Activated naive CD8-positive, alpha-beta T cell treated with anti-CD3 and anti-CD28 coated beads for 36 hours (primary cell): ENCODE data around the gene MON2. TPM values are rescaled to one million over a fixed set of nuclear protein-coding genes. Genes with fewer than 3 reads are reported as not detected.
"Not testable (repeated sequence)": the region's sequence is repeated elsewhere in the genome, so short reads cannot be mapped to it uniquely, and the experiment has no call there.

Experiments used
- DNase-seq: peaks from one replicate; pipeline ENCODE4 v3.0.0; 2021
- H3K27ac Mint-ChIP-seq: one replicate; pipeline ENCODE4 v1.8.0; 2022; ENCODE audit warnings: mild to moderate bottlenecking, moderate library complexity, mixed read lengths
- H3K27me3 Mint-ChIP-seq: one replicate; pipeline ENCODE4 v1.8.0; 2022; ENCODE audit warnings: mild to moderate bottlenecking, mixed read lengths
- H3K36me3 Mint-ChIP-seq: one replicate; pipeline ENCODE4 v1.8.0; 2021; ENCODE audit warnings: mild to moderate bottlenecking, mixed read lengths
- H3K4me1 Mint-ChIP-seq: one replicate; pipeline ENCODE4 v1.8.0; 2021; ENCODE audit warnings: mixed read lengths
- H3K4me3 Mint-ChIP-seq: one replicate; pipeline ENCODE4 v1.8.0; 2022; ENCODE audit warnings: mild to moderate bottlenecking, moderate library complexity, mixed read lengths
- H3K9me3 Mint-ChIP-seq: one replicate; pipeline ENCODE4 v1.8.0; 2022; ENCODE audit warnings: mixed read lengths
- total RNA-seq, 2 experiments: library from RNA; stranded (reverse); gene quantifications; one replicate each; pipeline ENCODE4 v1.2.3, GENCODE V29; 2021

Gene MON2
- total RNA-seq, 2 experiments from 2014 or later: 19.1 to 19.8 TPM

GRCh38 chr12:62463252-62463651 lies 3.4 kb upstream of the MON2 start:
- H3K4me3 Mint-ChIP-seq, H3K27me3 Mint-ChIP-seq, DNase-seq, H3K27ac Mint-ChIP-seq, H3K4me1 Mint-ChIP-seq, H3K9me3 Mint-ChIP-seq, H3K36me3 Mint-ChIP-seq: not testable (repeated sequence)

GRCh38 chr12:62466018-62466593 lies 520 bp upstream of the MON2 start:
- Mint-ChIP-seq H3K36me3 (no peaks in the 10 kb centered on the region), H3K4me1 (peaks cover 8% of the 10 kb centered on the region), H3K4me3 (peak overlapping the region; percentile 83), H3K27me3 (no peaks in the 10 kb centered on the region), H3K27ac (peak overlapping the region; percentile 84), H3K9me3 (peaks cover 9% of the 10 kb centered on the region)
- DNase-seq: peak; percentile 32

- peaks cover 10% of the 10 kb centered on the region for H3K4me1 Mint-ChIP-seq
- no peaks in the 10 kb centered on the region for H3K27me3 Mint-ChIP-seq
- H3K27ac Mint-ChIP-seq: no peak overlapping the region
- H3K36me3 Mint-ChIP-seq: peaks cover 1% of the 10 kb centered on the region
- peak overlapping the region; percentile 83 for H3K4me3 Mint-ChIP-seq
- DNase-seq: no peak
- H3K9me3 Mint-ChIP-seq: peaks cover 5% of the 10 kb centered on the region
Observed at GRCh38 chr12:62468397-62468796, 1.8 kb downstream of the MON2 start.

- Mint-ChIP-seq H3K36me3 (peaks cover 4% of the 10 kb centered on the region), H3K27me3 (no peaks in the 10 kb centered on the region), H3K9me3 (peaks cover under 1% of the 10 kb centered on the region), H3K27ac (no peak overlapping the region), H3K4me1 (peaks cover 10% of the 10 kb centered on the region), H3K4me3 (peak overlapping the region; percentile 15)
- DNase-seq: no peak
Observed at GRCh38 chr12:62468935-62469334, 2.3 kb downstream of the MON2 start.

GRCh38 chr12:62469704-62470103 lies 3.1 kb downstream of the MON2 start:
- Mint-ChIP-seq H3K36me3 (peaks cover 4% of the 10 kb centered on the region), H3K4me3 (peak overlapping the region; percentile 14), H3K9me3 (no peaks in the 10 kb centered on the region), H3K27me3 (no peaks in the 10 kb centered on the region), H3K27ac (no peak overlapping the region), H3K4me1 (peaks cover 12% of the 10 kb centered on the region)
- DNase-seq: no peak

- no peak for DNase-seq
- Mint-ChIP-seq H3K27me3 (no peaks in the 10 kb centered on the region), H3K27ac (no peak overlapping the region), H3K4me1 (peaks cover 9% of the 10 kb centered on the region), H3K36me3 (peaks cover 5% of the 10 kb centered on the region), H3K9me3 (no peaks in the 10 kb centered on the region), H3K4me3 (no peak overlapping the region)
Observed at GRCh38 chr12:62471734-62472133, 5.1 kb downstream of the MON2 start.

- peaks cover 10% of the 10 kb centered on the region for H3K4me1 Mint-ChIP-seq
- H3K27me3 Mint-ChIP-seq: no peaks in the 10 kb centered on the region
- H3K4me3 Mint-ChIP-seq: no peak overlapping the region
- no peaks in the 10 kb centered on the region for H3K9me3 Mint-ChIP-seq
- peaks cover 8% of the 10 kb centered on the region for H3K36me3 Mint-ChIP-seq
- no peak overlapping the region for H3K27ac Mint-ChIP-seq
- DNase-seq: no peak
Observed at GRCh38 chr12:62472472-62472871, 5.8 kb downstream of the MON2 start.

GRCh38 chr12:62481843-62482540 lies 15.4 kb downstream of the MON2 start:
- no peak for DNase-seq
- H3K4me3 Mint-ChIP-seq: no peak overlapping the region
- H3K4me1 Mint-ChIP-seq: peaks cover 30% of the 10 kb centered on the region
- H3K9me3 Mint-ChIP-seq: no peaks in the 10 kb centered on the region
- peaks cover 25% of the 10 kb centered on the region for H3K36me3 Mint-ChIP-seq
- H3K27me3 Mint-ChIP-seq: no peaks in the 10 kb centered on the region
- no peak overlapping the region for H3K27ac Mint-ChIP-seq

- no peak overlapping the region for H3K27ac Mint-ChIP-seq
- no peak overlapping the region for H3K4me3 Mint-ChIP-seq
- H3K27me3 Mint-ChIP-seq: no peaks in the 10 kb centered on the region
- DNase-seq: no peak
- H3K4me1 Mint-ChIP-seq: peaks cover 26% of the 10 kb centered on the region
- peaks cover 20% of the 10 kb centered on the region for H3K36me3 Mint-ChIP-seq
- no peaks in the 10 kb centered on the region for H3K9me3 Mint-ChIP-seq
Observed at GRCh38 chr12:62482769-62483168, 16.1 kb downstream of the MON2 start.

GRCh38 chr12:62484233-62484632 lies 17.6 kb downstream of the MON2 start:
- no peaks in the 10 kb centered on the region for H3K9me3 Mint-ChIP-seq
- H3K27me3 Mint-ChIP-seq: no peaks in the 10 kb centered on the region
- no peak overlapping the region for H3K4me3 Mint-ChIP-seq
- no peak overlapping the region for H3K27ac Mint-ChIP-seq
- H3K4me1 Mint-ChIP-seq: peaks cover 19% of the 10 kb centered on the region
- DNase-seq: no peak
- peaks cover 15% of the 10 kb centered on the region for H3K36me3 Mint-ChIP-seq

- H3K36me3 Mint-ChIP-seq: peaks cover 33% of the 10 kb centered on the region
Observed at GRCh38 chr12:62505786-62506185, 39.2 kb downstream of the MON2 start.

GRCh38 chr12:62512901-62513300 lies 46.3 kb downstream of the MON2 start:
- Mint-ChIP-seq H3K27me3 (no peaks in the 10 kb centered on the region), H3K36me3 (peaks cover 73% of the 10 kb centered on the region), H3K4me3 (no peak overlapping the region), H3K4me1 (peaks cover 8% of the 10 kb centered on the region), H3K9me3 (peaks cover 19% of the 10 kb centered on the region), H3K27ac (no peak overlapping the region)
- no peak for DNase-seq

More at GRCh38 chr12:62505786-62506185, 39.2 kb downstream of the MON2 start:
- Mint-ChIP-seq H3K27ac (no peak overlapping the region), H3K27me3 (no peaks in the 10 kb centered on the region), H3K4me3 (no peak overlapping the region), H3K4me1 (no peaks in the 10 kb centered on the region), H3K9me3 (no peaks in the 10 kb centered on the region)
- no peak for DNase-seq

- Mint-ChIP-seq H3K9me3 (peaks cover 19% of the 10 kb centered on the region), H3K4me1 (peaks cover 12% of the 10 kb centered on the region), H3K36me3 (peaks cover 66% of the 10 kb centered on the region)
- DNase-seq, H3K27ac Mint-ChIP-seq, H3K4me3 Mint-ChIP-seq, H3K27me3 Mint-ChIP-seq: not testable (repeated sequence)
Observed at GRCh38 chr12:62514080-62514479, 47.5 kb downstream of the MON2 start.

GRCh38 chr12:62516927-62517326 lies 50.3 kb downstream of the MON2 start:
- H3K36me3 Mint-ChIP-seq: peaks cover 39% of the 10 kb centered on the region
- no peak for DNase-seq
- H3K4me1 Mint-ChIP-seq: peaks cover 12% of the 10 kb centered on the region
- H3K4me3 Mint-ChIP-seq: no peak overlapping the region
- no peak overlapping the region for H3K27ac Mint-ChIP-seq
- peaks cover 10% of the 10 kb centered on the region for H3K9me3 Mint-ChIP-seq
- H3K27me3 Mint-ChIP-seq: no peaks in the 10 kb centered on the region

- no peak for DNase-seq
- H3K4me3 Mint-ChIP-seq: no peak overlapping the region
- no peaks in the 10 kb centered on the region for H3K27me3 Mint-ChIP-seq
- peaks cover 8% of the 10 kb centered on the region for H3K9me3 Mint-ChIP-seq
- peaks cover 13% of the 10 kb centered on the region for H3K4me1 Mint-ChIP-seq
- H3K36me3 Mint-ChIP-seq: peaks cover 30% of the 10 kb centered on the region
- H3K27ac Mint-ChIP-seq: no peak overlapping the region
Observed at GRCh38 chr12:62517887-62518286, 51.3 kb downstream of the MON2 start.

GRCh38 chr12:62519043-62519442 lies 52.4 kb downstream of the MON2 start:
- H3K4me3 Mint-ChIP-seq: no peak overlapping the region
- DNase-seq: no peak
- H3K9me3 Mint-ChIP-seq: peaks cover 5% of the 10 kb centered on the region
- no peaks in the 10 kb centered on the region for H3K27me3 Mint-ChIP-seq
- H3K4me1 Mint-ChIP-seq: peaks cover 21% of the 10 kb centered on the region
- no peak overlapping the region for H3K27ac Mint-ChIP-seq
- H3K36me3 Mint-ChIP-seq: peaks cover 21% of the 10 kb centered on the region
